Measurements from ENCODE around the gene IFT81. TPM values are rescaled to one million over a fixed set of nuclear protein-coding genes. Genes with fewer than 3 reads are reported as not detected.

Gene IFT81, protein sequence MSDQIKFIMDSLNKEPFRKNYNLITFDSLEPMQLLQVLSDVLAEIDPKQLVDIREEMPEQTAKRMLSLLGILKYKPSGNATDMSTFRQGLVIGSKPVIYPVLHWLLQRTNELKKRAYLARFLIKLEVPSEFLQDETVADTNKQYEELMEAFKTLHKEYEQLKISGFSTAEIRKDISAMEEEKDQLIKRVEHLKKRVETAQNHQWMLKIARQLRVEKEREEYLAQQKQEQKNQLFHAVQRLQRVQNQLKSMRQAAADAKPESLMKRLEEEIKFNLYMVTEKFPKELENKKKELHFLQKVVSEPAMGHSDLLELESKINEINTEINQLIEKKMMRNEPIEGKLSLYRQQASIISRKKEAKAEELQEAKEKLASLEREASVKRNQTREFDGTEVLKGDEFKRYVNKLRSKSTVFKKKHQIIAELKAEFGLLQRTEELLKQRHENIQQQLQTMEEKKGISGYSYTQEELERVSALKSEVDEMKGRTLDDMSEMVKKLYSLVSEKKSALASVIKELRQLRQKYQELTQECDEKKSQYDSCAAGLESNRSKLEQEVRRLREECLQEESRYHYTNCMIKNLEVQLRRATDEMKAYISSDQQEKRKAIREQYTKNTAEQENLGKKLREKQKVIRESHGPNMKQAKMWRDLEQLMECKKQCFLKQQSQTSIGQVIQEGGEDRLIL
- total RNA-seq, result 9.4 and 9.8 TPM in 2 replicates
- polyA plus RNA-seq, result 1.8 and 2.4 TPM in 2 replicates
- 3.7 and 3.8 TPM in 2 replicates for polyA plus RNA-seq (2011; cell fraction: cytosol; rRNA removed)
- 11.3 and 18.5 TPM in 2 replicates for polyA plus RNA-seq (2011; cell fraction: nucleus; rRNA removed)
- 7.7 and 8.5 TPM in 2 replicates for polyA plus RNA-seq (2012)
- polyA minus RNA-seq, result 3.3 and 3.4 TPM in 2 replicates
- 3.1 TPM for polyA minus RNA-seq (2011; cell fraction: cytosol; rRNA and poly(A)+ RNA removed)
- 9.5 and 11.2 TPM in 2 replicates for polyA minus RNA-seq (2011; cell fraction: nucleus; rRNA and poly(A)+ RNA removed)
- percentile 60 among the genes with signal in this experiment for Bru-seq, nascent RNA
- BruChase-seq, experiment 1, labeled RNA remaining after a 6-hour chase, result percentile 47 among the genes with signal in this experiment
- BruChase-seq, experiment 2, labeled RNA remaining after a 2-hour chase, result percentile 49 among the genes with signal in this experiment
- long read RNA-seq, transcript IFT81-201 (19 exons, 3,108 nt), result minor isoform, 5 of 26 reads
- long read RNA-seq, transcript IFT81-209 (19 exons, 2,710 nt), result major isoform, 9 of 26 reads
- long read RNA-seq, partial matches to known transcripts, result 3 of 26 reads
- long read RNA-seq, other reads (novel, unspliced or antisense), result 8 of 26 reads

DNA sequence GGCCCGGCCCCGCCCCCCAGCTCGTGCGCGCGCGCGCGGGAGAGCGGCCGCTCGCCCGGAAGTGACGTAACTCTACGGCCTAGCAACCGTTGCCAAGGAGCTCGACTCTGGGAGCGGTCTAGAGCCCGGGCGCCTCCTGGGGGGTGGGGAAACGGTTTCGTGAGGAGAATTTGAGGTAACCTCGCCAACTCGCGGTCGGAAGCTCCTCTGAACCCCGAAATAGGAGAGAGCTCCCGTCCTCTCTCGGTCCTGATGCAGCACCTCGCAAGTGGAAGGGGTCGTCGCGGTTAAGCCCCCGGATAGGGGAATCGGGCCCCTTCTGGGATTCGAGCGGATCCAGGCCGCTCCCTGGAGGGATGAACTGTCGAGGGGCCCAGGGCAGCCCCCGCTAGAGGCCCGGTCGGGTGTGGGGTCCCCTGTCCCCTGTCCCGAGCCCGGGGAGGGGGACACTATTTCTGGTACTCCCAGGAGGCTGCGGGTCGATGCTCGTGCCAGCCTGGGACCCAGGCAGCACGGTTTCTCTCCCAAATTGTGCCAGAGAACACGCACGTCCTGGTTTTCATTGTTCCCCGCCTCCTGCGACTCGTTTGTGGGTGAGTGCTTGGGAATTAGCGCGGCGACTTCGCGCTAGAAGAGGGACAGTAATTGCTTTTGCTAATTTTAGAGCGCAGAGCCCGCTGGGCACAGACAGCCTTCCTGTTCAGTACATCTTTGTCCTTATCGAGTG, at the start of gene IFT81:
TSS of gene IFT81 (plus strand) at position 89 of the 727 bp plus-strand sequence. CDS start 3,024 bp downstream, outside the sequence.
- CTCF ChIA-PET, result interaction anchor here (0.7 to 1.6 kb wide), 7 partner anchors 10 to 307 kb away, joined by 3 to 9 read pairs (median 4); no protein-coding TSS in a partner anchor

More for the DNA sequence above, at the start of gene IFT81:
- Histone ChIP-seq H3K4me2 (ENCODE audit: insufficient read depth, low read length) (peak within 1 kb of the TSS; percentile 51), H3K27ac (ENCODE audit: insufficient read depth, low read depth, low read length) (peak within 1 kb of the TSS; percentile 66), H3K79me2 (ENCODE audit: control insufficient read depth, insufficient read depth, low read length) (no peaks in the 10 kb centered on the region), H3K9ac (replicated peaks; ENCODE audit: extremely low read depth, insufficient read depth, low read length) (peak within 1 kb of the TSS; percentile 87), H3K9me1 (replicated peaks; ENCODE audit: control insufficient read depth, extremely low read depth, insufficient read depth, low read length) (no peaks in the 10 kb centered on the region), H2AFZ (ENCODE audit: low read depth, low read length) (peak within 1 kb of the TSS; percentile 25), H3K4me3 (replicated peaks in 1 of 3; ENCODE audit: insufficient read depth in 1 of 3, low read depth in 1 of 3, low read length in 3 of 3) (peak within 1 kb of the TSS; percentile 22 to 89 (median 57)), H3K4me1 (ENCODE audit: control insufficient read depth, extremely low read depth, insufficient read depth, low read length) (no peaks in the 10 kb centered on the region), H4K20me1 (replicated peaks; ENCODE audit: control insufficient read depth, extremely low read depth, insufficient read depth, low read length) (no peaks in the 10 kb centered on the region), H3K9me3 (replicated peaks; ENCODE audit: control insufficient read depth, insufficient read depth, low read length) (no peaks in the 10 kb centered on the region), H3K27me3 (ENCODE audit: control insufficient read depth in 2 of 2, insufficient read depth in 2 of 2, low read length in 2 of 2) (peaks cover 3 to 4% of the 10 kb centered on the region in 2 experiments), H3K36me3 (ENCODE audit: control insufficient read depth in 2 of 2, extremely low read depth in 1 of 2, insufficient read depth in 2 of 2, low read length in 2 of 2) (no peaks in the 10 kb centered on the region)
- BruUV-seq (replicated peaks), result TSS peak; percentile 88
- intact Hi-C loops (cut with micrococcal nuclease) (loop anchor here (1.0 to 5.0 kb wide), 3 partner anchors 73 to 158 kb away; partner anchors contain the start of gene ATP2A2), dilution Hi-C loops (cut with MboI; ENCODE audit: extremely low pct_ligation_motif_present, low sequenced_read_pairs) (no loop called here)
- POLR2A ChIA-PET, result interaction anchor here (0.6 to 1.0 kb wide), 4 partner anchors 100 to 292 kb away, joined by 3 to 6 read pairs (median 4); no protein-coding TSS in a partner anchor
- DNase-seq (ENCODE audit: low read depth, low spot score) (peak; percentile 89), FAIRE-seq (peak; percentile 84)
- TF ChIP-seq POLR2A (IDR thresholded peaks at IDR 0.05; ENCODE audit: low read depth, low read length) (peak; percentile 48), POLR2AphosphoS5 (IDR thresholded peaks at IDR 0.05; ENCODE audit: insufficient read depth, low read depth, low read length) (peak; percentile 41), FOS (IDR thresholded peaks at IDR 0.05; ENCODE audit: borderline replicate concordance, insufficient read depth, low read length) (no peak), JUN (IDR thresholded peaks at IDR 0.05; ENCODE audit: borderline replicate concordance, insufficient read depth, insufficient read length, low read depth) (peak; percentile 1)

Data from endothelial cell of umbilical vein (primary cell).